K562 treated with DMSO at 1 percent for 4 hours (cell line): ENCODE data around the gene PTGES3. TPM values are rescaled to one million over a fixed set of nuclear protein-coding genes. Genes with fewer than 3 reads are reported as not detected.

ENCODE experiments used
- total RNA-seq: library from RNA; unstranded; fragments of 300-600 nt; gene quantifications from 2 replicates; pipeline ENCODE4 v1.2.3, GENCODE V29; 2022; ENCODE audit not compliant: insufficient read depth

Gene PTGES3
- total RNA-seq = 186 and 226 TPM in 2 replicates

GRCh38 chr12:56688129-56688845 is at the start of gene PTGES3:
TSS of gene PTGES3 (minus strand) at chr12:56688284. CDS start at chr12:56687999, 285 bp downstream.

GRCh38 chr12:56724972-56725722 is 37.1 kb upstream of the PTGES3 start, which contains the start of gene NACA:
TSS of gene NACA (minus strand) at chr12:56725299. CDS start at chr12:56724521, 778 bp downstream.

GRCh38 chr12:56645717-56646446 is 42.2 kb downstream of the PTGES3 start, which contains the start of gene ATP5F1B:
TSS of gene ATP5F1B (minus strand) at chr12:56645984. CDS start at chr12:56645963, 21 bp downstream.

GRCh38 chr12:56630180-56630632 is 57.9 kb downstream of the PTGES3 start, which contains the start of gene BAZ2A:
TSS of gene BAZ2A (minus strand) at chr12:56630326. CDS start at chr12:56617530, 12,796 bp downstream.

Other genes starting within 250 kb of the PTGES3 start
- gene TIMELESS, start 238.9 kb downstream of the PTGES3 start, total RNA-seq = 42.8 and 49.4 TPM in 2 replicates
- not detected in 2 replicates for gene MIP, start 233.6 kb downstream of the PTGES3 start, total RNA-seq
- 0.61 and 0.74 TPM in 2 replicates for gene SPRYD4, start 219.7 kb downstream of the PTGES3 start, total RNA-seq
- not detected in 2 replicates for gene GLS2, start 200.1 kb downstream of the PTGES3 start, total RNA-seq
- 0.43 and 0.75 TPM in 2 replicates for gene RBMS2, start 166.5 kb downstream of the PTGES3 start, total RNA-seq
- gene BAZ2A, start 58.0 kb downstream of the PTGES3 start, total RNA-seq = 30.7 and 47.1 TPM in 2 replicates
- gene ATP5F1B, start 42.3 kb downstream of the PTGES3 start, total RNA-seq = 943 and 971 TPM in 2 replicates
- 2,234 and 2,311 TPM in 2 replicates for gene NACA, start 37.0 kb upstream of the PTGES3 start, total RNA-seq
- 55.6 and 74.7 TPM in 2 replicates for gene PRIM1, start 64.0 kb upstream of the PTGES3 start, total RNA-seq
- gene HSD17B6, start 75.0 kb upstream of the PTGES3 start, total RNA-seq = 1.9 TPM in 1 of 2 replicates, not detected in the other
- gene SDR9C7, start 246.1 kb upstream of the PTGES3 start, total RNA-seq = not detected in 2 replicates